GM19193 (cell line): ENCODE measurements around the gene ITGAV.

Source experiments
- POLR2A ChIP-seq: IDR thresholded peaks from 4 replicates; pipeline ENCODE4 v1.6.1; 2011; ENCODE audit not compliant: insufficient read depth, insufficient read length; ENCODE audit errors: extremely low read depth

Gene ITGAV

DNA sequence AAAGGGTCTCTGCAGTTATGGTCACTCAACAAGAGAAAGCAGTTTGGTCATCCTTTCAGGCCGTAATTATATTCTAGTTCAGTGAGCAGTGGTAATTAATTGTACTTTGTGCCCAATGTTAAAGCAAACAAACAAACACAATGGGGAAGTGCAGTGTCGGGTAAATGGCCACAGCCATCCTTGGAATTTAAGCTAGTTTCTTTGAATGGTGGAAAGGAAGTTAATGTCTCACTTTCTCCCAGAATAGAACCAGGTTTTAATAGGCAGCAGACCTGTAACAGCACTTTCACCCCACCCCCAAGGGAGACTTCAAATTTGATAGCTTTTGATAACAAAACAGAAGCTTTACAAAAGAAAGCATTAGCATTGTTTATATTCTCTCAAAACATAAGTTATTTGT lies 20.0 kb upstream of the ITGAV start:
- TF ChIP-seq POLR2A, result no peak

GRCh38 chr2:186570604-186571003 lies 19.3 kb upstream of the ITGAV start:
- TF ChIP-seq POLR2A, result no peak

DNA sequence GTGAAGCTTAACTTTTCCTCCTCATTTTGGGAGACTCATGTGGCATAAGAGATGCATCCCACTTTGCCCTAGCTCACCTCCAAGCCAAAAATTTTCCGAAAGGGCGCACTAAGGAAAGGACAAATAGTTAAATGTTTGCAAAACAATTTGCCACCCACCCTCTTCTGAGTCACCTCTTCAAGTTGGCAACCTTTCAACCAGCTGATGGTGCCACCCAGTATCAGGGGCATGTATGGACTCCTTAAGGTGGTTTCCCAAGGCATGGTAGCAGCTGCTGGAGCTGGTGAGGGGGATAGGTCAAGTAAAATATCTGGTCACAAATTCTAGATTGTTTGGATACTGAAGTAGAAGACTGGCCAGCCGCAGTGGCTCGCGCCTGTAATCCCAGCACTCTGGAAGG lies 17.2 kb upstream of the ITGAV start:
- no peak for TF ChIP-seq POLR2A

- TF ChIP-seq POLR2A, result no peak
Measured at GRCh38 chr2:186573531-186573930, 16.3 kb upstream of the ITGAV start.

DNA sequence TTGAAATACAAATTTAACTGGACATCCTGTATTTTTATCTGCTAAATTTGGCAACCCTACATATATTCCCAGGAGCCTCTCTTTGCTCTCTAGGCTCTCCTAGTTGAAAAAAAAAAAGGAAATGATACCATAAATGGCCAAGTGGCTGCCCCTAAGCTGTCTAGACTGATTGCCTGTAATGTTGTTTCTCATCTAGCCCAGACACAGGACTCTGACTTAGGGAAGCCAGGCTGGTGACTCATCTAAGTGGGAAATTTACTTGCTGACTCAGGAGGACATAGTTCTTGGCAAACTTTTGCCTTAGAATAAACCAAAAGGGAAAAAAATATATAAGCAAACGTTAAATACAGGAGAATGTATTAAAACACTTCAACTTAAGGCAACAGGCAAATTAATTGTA lies 14.6 kb upstream of the ITGAV start:
- TF ChIP-seq POLR2A, result no peak

GRCh38 chr2:186575856-186576255 lies 14.0 kb upstream of the ITGAV start:
- TF ChIP-seq POLR2A, result no peak

DNA sequence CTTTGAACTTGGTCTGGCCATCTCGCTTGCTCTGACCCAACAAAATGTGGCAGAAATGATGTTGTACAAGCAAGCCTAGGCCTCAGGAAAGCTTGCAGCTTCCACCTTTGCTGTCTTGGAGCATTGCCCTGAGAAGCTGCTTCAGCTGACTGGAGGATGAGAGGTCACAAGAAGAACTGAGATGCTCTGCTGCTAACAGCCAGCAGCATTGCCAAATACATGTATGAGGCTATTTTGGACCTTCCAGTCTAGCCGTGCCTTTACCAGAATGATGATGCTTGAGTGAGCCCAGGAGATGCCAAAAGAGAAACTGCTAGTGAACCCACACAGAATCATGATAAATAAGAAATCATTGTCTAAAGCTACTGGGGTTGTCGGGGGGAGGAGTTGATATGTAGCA lies 13.2 kb upstream of the ITGAV start:
- no peak for TF ChIP-seq POLR2A

- no peak for TF ChIP-seq POLR2A
Measured at GRCh38 chr2:186582698-186583097, 7.2 kb upstream of the ITGAV start.

DNA sequence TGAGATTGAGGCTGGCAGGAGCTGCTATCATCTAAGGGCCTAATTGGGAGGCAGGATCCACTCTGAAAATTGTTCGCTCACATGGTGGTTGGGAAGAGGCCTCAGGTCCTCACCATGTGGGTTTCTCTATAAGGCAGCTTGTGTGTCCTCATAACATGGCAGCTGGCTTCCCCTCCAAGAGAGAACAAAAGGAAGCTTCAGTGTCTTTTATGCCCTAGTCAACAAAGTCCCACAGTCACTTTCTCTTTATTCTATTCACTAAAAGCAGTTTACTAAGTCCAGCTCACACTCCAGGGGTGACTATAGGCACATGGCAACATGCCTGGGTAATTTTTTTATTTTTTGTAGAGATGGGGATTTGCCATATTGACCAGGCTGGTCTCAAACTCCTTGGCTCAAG lies 5.8 kb upstream of the ITGAV start:
- no peak for TF ChIP-seq POLR2A

DNA sequence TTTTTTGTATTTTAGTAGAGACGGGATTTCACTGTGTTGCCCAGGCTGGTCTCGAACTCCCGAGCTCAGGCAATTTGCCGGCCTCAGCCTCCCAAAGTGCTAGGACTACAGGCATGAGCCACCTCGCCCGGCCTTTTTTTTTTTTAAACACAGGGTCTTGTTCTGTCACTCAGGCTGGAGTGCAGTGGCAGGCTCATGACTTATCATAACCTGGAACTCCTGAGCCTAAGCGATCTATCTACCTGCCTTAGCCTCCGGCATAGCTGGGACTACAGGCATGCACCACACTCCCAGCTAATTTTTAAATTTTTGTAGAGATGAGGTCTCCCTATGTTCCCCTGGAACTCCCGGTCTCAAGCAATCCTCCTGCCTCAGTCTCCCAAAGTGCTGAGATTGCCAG lies 1.4 kb upstream of the ITGAV start:
- TF ChIP-seq POLR2A, result no peak

DNA sequence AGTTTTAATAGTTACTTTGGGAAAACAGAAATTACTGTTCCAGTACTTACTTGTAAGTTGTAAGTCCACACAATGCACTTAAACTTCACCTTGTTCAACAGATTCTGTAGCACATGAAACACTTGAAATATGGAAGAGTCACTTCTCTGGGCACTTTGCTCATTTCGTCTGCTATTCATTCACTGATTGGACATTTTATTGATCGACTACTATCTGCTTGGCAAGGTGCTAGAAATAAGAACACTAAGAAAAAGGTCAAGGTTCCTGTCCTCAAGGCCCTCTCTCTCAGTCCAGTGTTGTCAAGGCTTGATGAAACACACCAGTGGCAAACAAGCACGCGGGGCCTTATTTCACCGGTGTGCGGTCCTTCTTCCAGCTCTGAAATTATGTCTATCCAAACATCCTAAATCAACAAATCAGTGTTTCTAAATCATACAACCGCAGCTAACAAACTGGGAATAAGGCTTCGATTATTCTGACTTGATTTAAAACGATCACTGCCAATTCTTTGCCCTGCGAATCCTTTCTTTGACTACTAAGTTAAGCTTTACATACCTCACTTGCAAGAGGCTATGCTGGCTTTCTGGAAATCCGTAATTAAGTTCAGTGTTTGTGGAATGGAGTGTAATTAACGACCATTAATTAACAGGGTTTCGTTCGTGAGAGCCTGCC lies 780 bp upstream of the ITGAV start:
- no peak for TF ChIP-seq POLR2A

DNA sequence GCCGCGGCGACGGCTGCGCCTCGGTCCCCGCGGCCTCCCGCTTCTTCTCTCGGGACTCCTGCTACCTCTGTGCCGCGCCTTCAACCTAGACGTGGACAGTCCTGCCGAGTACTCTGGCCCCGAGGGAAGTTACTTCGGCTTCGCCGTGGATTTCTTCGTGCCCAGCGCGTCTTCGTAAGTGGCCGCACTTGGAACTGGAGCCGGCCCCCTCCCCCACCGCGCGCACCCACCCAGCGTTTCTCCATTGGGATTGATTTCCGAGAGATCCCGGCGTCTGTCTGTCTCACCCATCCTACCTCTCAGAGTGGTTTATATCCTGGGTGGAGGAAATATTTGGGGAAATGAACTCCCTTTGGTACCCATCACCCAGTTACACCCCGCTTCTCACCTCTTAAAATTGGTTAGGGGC lies 498 bp downstream of the ITGAV start:
- TF ChIP-seq POLR2A, result no peak

DNA sequence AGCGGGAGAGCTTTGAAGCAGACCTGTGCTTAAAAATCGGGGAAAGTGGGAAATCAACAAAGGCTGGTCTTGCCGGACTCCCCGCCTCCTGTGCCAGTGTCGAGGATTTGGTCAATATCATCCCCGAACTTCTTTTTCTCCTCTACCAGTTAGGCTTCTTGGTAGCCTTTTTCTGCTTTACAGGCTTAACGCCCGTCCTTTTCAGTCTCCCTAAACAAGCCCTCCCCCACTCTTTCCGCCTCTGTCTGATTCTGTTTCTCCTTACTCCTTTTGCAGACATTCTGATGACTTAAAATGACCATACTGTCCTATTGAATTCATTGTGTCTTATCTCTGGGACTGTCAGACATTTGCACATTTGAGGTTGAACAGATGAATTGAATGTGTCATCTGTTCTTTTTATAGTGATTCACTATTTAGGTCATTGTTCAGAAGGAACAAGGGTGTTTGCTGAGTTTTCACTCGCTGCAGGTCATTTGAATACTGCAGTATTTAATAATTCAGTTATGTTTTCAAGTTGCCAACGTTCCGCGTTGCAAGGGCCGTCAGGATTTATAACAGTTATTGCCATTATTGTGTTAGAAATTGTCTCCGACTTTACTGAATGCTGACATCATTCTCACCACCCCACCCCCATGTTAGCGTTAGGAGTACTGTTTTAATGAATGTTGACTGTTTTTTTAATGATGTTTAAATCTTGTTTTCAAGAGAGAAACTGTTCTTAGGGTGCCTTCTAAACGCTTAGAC lies 1.1 kb downstream of the ITGAV start:
- no peak for TF ChIP-seq POLR2A

GRCh38 chr2:186591506-186591890 lies 1.6 kb downstream of the ITGAV start:
- TF ChIP-seq POLR2A, result no peak

DNA sequence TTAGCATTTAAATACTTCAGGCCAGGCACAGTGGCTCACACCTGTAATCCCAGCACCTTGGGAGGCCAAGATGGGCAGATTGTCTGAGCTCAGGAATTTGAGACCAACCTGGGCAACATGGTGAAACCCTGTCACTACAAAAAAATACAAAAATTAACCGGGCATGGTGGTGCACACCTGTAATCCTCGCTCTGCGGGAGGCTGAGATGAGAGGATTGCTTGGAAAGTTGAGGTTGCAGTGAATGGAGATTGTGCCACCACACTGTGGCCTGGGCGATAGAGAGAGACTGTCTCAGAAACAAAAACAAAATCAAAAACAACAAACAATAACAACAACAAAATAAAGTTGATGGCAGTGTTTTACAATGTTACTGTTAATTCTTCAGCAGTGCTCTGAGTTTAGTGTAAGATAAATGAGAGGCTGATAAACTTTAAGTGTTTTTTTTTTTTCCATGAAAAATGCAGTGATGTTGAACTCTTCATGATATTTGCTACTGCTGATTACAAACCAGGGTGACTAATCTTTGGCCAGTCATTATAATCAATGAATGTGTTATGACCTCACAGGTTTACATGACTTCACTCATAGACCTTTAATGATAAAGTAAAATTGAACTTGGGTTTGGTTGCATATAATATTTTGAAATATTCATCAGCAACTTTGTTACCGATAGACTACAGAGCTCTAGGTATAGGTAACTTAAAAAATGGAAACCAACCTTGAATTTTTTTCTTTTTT lies 2.5 kb downstream of the ITGAV start:
- TF ChIP-seq POLR2A, result no peak

GRCh38 chr2:186593523-186593922 lies 3.7 kb downstream of the ITGAV start:
- no peak for TF ChIP-seq POLR2A
